HCT116 (cell line): Measurements from ENCODE around the gene IL10RB. TPM values are rescaled to one million over a fixed set of nuclear protein-coding genes. Genes with fewer than 3 reads are reported as not detected.

Experiments used
- ATAC-seq: fragments of 200-7000 bp; cut with Tn5 transposase; 2 replicates; pipeline ENCODE4 v1.9.1; 2020; ENCODE audit warnings: mild to moderate bottlenecking, moderate library complexity
- BruUV-seq: library from RNA; stranded (reverse); fragments of 400-500 nt; replicated peaks from 2 replicates; lab custom pipeline; 2021; lab: Mats Ljungman, UMichigan
- CTCF ChIA-PET: fragments of 300-600 bp; sonication (Branson Sonifier 250); formaldehyde crosslinking; loops from one replicate; lab custom pipeline; 2021; ENCODE audit warnings: antibody characterized with exemption; lab: Charles Lee
- POLR2A ChIA-PET: fragments of 300-600, 350-600 bp; sonication (Branson Sonifier 250); formaldehyde crosslinking; loops from one replicate; lab custom pipeline; 2021; ENCODE audit warnings: antibody characterized with exemption; lab: Charles Lee
- RAD21 ChIA-PET, 2 experiments: fragments of 300-600 bp; sonication (Branson Sonifier 250); formaldehyde crosslinking; loops; one replicate each; lab custom pipeline; 2023; ENCODE audit warnings: low total read pairs in 2 of 2; ENCODE audit not compliant: uncharacterized antibody in 2 of 2, unreplicated experiment in 2 of 2, low non-redundant PET in 1 of 2; lab: Charles Lee
- DNase-seq: peaks from one replicate; pipeline ENCODE4 v3.0.0-alpha.2; 2010; ENCODE audit warnings: low read depth, low spot score
- H2AFZ ChIP-seq: fragments of 200-600 bp; shearing (Covaris generic), sonication (generic); 2 replicates; pipeline ENCODE4 v1.6.1; 2017; ENCODE audit warnings: low read depth, mixed run types, mixed read lengths, antibody characterized with exemption, low read length; ENCODE audit not compliant: poor library complexity, severe bottlenecking
- H3K27ac ChIP-seq: 2 replicates; pipeline ENCODE4 v1.5.1; 2012; ENCODE audit warnings: low read depth, low read length
- H3K27me3 ChIP-seq: fragments of 200-600 bp; sonication (generic); 2 replicates; pipeline ENCODE4 v1.6.1; 2016; ENCODE audit warnings: mixed run types, low read length, mixed read lengths; ENCODE audit not compliant: insufficient read depth
- H3K36me3 ChIP-seq, 2 experiments: fragments of 200-500 bp in 1 of 2; fragments of 200-600 bp in 1 of 2; sonication (Bioruptor generic) in 1 of 2; sonication (generic) in 1 of 2; 2 replicates each; pipeline versions ENCODE4 v1.5.1 to v1.6.1; 2014 to 2016; ENCODE audit warnings: low read length in 2 of 2, inconsistent platforms in 1 of 2, mixed read lengths in 1 of 2, mixed run types in 1 of 2; ENCODE audit not compliant: insufficient read depth in 2 of 2, control insufficient read depth in 1 of 2
- H3K4me1 ChIP-seq, 2 experiments: fragments of 200-600 bp in 1 of 2; sonication (generic) in 1 of 2; 2 replicates each; pipeline versions ENCODE4 v1.5.1 to v1.6.1; 2012 to 2017; ENCODE audit warnings: low read length in 2 of 2, inconsistent platforms in 1 of 2, mild to moderate bottlenecking in 1 of 2, mixed read lengths in 1 of 2, mixed run types in 1 of 2, moderate library complexity in 1 of 2; ENCODE audit not compliant: insufficient read depth in 2 of 2, control insufficient read depth in 1 of 2
- H3K4me2 ChIP-seq: fragments of 200-600 bp; sonication (generic); 2 replicates; pipeline ENCODE4 v1.6.1; 2017; ENCODE audit warnings: mixed run types, low read length, mixed read lengths
- H3K4me3 ChIP-seq, 2 experiments: fragments of 200-600 bp in 1 of 2; sonication (generic) in 1 of 2; replicated peaks in 1 of 2; 2 replicates each; pipeline ENCODE4 v1.5.1; 2011 to 2016; ENCODE audit warnings: low read length in 2 of 2, control low read depth in 1 of 2, low read depth in 1 of 2, mild to moderate bottlenecking in 1 of 2, mixed read lengths in 1 of 2, mixed run types in 1 of 2
- H3K79me2 ChIP-seq: fragments of 200-600 bp; sonication (generic); 2 replicates; pipeline ENCODE4 v1.6.1; 2017; ENCODE audit warnings: mild to moderate bottlenecking, mixed run types, low read length, moderate library complexity, mixed read lengths; ENCODE audit not compliant: insufficient read depth
- H3K9ac ChIP-seq: fragments of 200-600 bp; sonication (generic); 2 replicates; pipeline ENCODE4 v1.6.1; 2016; ENCODE audit warnings: low read length, mixed read lengths
- H3K9me2 ChIP-seq: fragments of 200-600 bp; sonication (generic), shearing (Covaris generic); 2 replicates; pipeline ENCODE4 v1.6.1; 2017; ENCODE audit warnings: mixed run types, mild to moderate bottlenecking, moderate library complexity; ENCODE audit not compliant: insufficient read depth
- H3K9me3 ChIP-seq, 2 experiments: fragments of 200-500 bp in 1 of 2; fragments of 200-600 bp in 1 of 2; sonication (Bioruptor generic) in 1 of 2; sonication (generic) in 1 of 2; 2 replicates each; pipeline ENCODE4 v1.6.1; 2014 to 2017; ENCODE audit warnings: low read length in 2 of 2, mixed read lengths in 2 of 2, inconsistent platforms in 1 of 2, low read depth in 1 of 2, mild to moderate bottlenecking in 1 of 2, mixed run types in 1 of 2, moderate library complexity in 1 of 2; ENCODE audit not compliant: control insufficient read depth in 1 of 2, insufficient read depth in 1 of 2
- H4K20me1 ChIP-seq: fragments of 200-600 bp; sonication (generic), shearing (Covaris generic); 2 replicates; pipeline ENCODE4 v1.6.1; 2017; ENCODE audit warnings: mixed run types, mild to moderate bottlenecking, moderate library complexity; ENCODE audit not compliant: insufficient read depth
- CBX3 ChIP-seq: IDR thresholded peaks from 2 replicates; pipeline ENCODE4 v1.6.1; 2012; ENCODE audit warnings: low read depth
- CTCF ChIP-seq, 3 experiments: fragments of 200-600 bp in 1 of 3; sonication (generic) in 1 of 3; IDR thresholded peaks in 2 of 3; conservative IDR thresholded peaks in 1 of 3; 2 replicates each; pipeline ENCODE4 v1.5.1; 2012 to 2017; ENCODE audit warnings: low read depth in 2 of 3, low read length in 2 of 3, antibody characterized with exemption in 1 of 3, borderline replicate concordance in 1 of 3, control low read depth in 1 of 3, mild to moderate bottlenecking in 1 of 3, mixed read lengths in 1 of 3, mixed run types in 1 of 3, moderate library complexity in 1 of 3; ENCODE audit not compliant: insufficient read depth in 1 of 3
- EGR1 ChIP-seq: IDR thresholded peaks from 2 replicates; pipeline ENCODE4 v1.6.1; 2012; ENCODE audit warnings: low read depth
- ELF1 ChIP-seq: IDR thresholded peaks from 2 replicates; pipeline ENCODE4 v1.6.1; 2012; ENCODE audit warnings: low read depth, borderline replicate concordance
- EZH2 ChIP-seq: fragments of 200-600 bp; sonication (generic); IDR thresholded peaks from 2 replicates; pipeline ENCODE4 v1.6.1; 2017; ENCODE audit warnings: antibody characterized with exemption, mixed run types
- EZH2phosphoT487 ChIP-seq: fragments of 200-600 bp; IDR thresholded peaks from 2 replicates; pipeline ENCODE4 v1.6.1; 2018; ENCODE audit warnings: antibody characterized with exemption, borderline replicate concordance
- JUND ChIP-seq: IDR thresholded peaks from 2 replicates; pipeline ENCODE4 v1.6.1; 2012
- RAD21 ChIP-seq: IDR thresholded peaks from 2 replicates; pipeline ENCODE4 v1.6.1; 2012; ENCODE audit warnings: low read depth, mild to moderate bottlenecking
- REST ChIP-seq: IDR thresholded peaks from 2 replicates; pipeline ENCODE4 v1.6.1; 2012; ENCODE audit warnings: low read depth
- SP1 ChIP-seq: IDR thresholded peaks from 2 replicates; pipeline ENCODE4 v1.6.1; 2012; ENCODE audit warnings: low read depth
- SRF ChIP-seq: IDR thresholded peaks from 2 replicates; pipeline ENCODE4 v1.6.1; 2012; ENCODE audit warnings: low read depth
- TCF7L2 ChIP-seq: IDR thresholded peaks from 2 replicates; pipeline ENCODE4 v1.7.0; 2011; ENCODE audit warnings: borderline replicate concordance, inconsistent platforms; ENCODE audit not compliant: insufficient read depth, insufficient read length; ENCODE audit errors: extremely low read depth
- ZBTB33 ChIP-seq: IDR thresholded peaks from 2 replicates; pipeline ENCODE4 v1.6.1; 2011; ENCODE audit warnings: mild to moderate bottlenecking, low read length, moderate library complexity; ENCODE audit not compliant: insufficient replicate concordance; ENCODE audit errors: extremely low read depth
- ZFX ChIP-seq: fragments of 450-650 bp; IDR thresholded peaks from 2 replicates; pipeline ENCODE4 v1.6.1; 2017
- ZNF274 ChIP-seq: fragments of 200-500 bp; sonication (Bioruptor generic); IDR thresholded peaks from 2 replicates; pipeline ENCODE4 v1.6.1; 2014; ENCODE audit warnings: mild to moderate bottlenecking, low read depth, low read length, inconsistent platforms
- intact Hi-C: fragments of 100-400 bp; cut with micrococcal nuclease; formaldehyde crosslinking; loops from 2 replicates; pipeline ENCODE4 v1.10.0; 2022
- total RNA-seq: library from RNA; stranded (reverse); gene quantifications from one replicate; pipeline ENCODE4 v1.2.1, GENCODE V29; 2021; ENCODE audit not compliant: unreplicated experiment

IL10RB gene
- total RNA-seq, 1 experiment from 2014 or later: 13.7 TPM

GRCh38 chr21:33257094-33257803 is 8.9 kb upstream of the IL10RB start (continued):
- no peak for TF ChIP-seq REST
- no peak for TF ChIP-seq RAD21
- no peak for TF ChIP-seq EZH2
- TF ChIP-seq CBX3: no peak
- no peak for TF ChIP-seq EZH2phosphoT487
- no peak for TF ChIP-seq ZNF274
- no peak for TF ChIP-seq JUND

- H3K4me3 ChIP-seq: no peak overlapping the region
Observed at GRCh38 chr21:33258475-33258874, 7.7 kb upstream of the IL10RB start.

More at GRCh38 chr21:33258475-33258874, 7.7 kb upstream of the IL10RB start:
- Histone ChIP-seq H3K36me3 (peaks cover 5 to 6% of the 10 kb centered on the region in 2 experiments; a peak in 2 of 4 replicates), H2AFZ (no peak overlapping the region), H3K27ac (no peak overlapping the region), H3K9me3 (no peaks in the 10 kb centered on the region), H3K79me2 (no peaks in the 10 kb centered on the region), H3K27me3 (no peaks in the 10 kb centered on the region), H4K20me1 (no peaks in the 10 kb centered on the region), H3K4me2 (no peak overlapping the region), H3K9ac (no peak overlapping the region)
- no TSS peak for BruUV-seq
- POLR2A ChIA-PET: no interaction called here
- DNase-seq (no peak), ATAC-seq (no peak)
- CTCF ChIA-PET: no interaction called here
- intact Hi-C loops: no loop called here
- RAD21 ChIA-PET: no interaction called here
- TF ChIP-seq ELF1 (no peak), RAD21 (no peak), ZNF274 (no peak), SP1 (no peak), CTCF (IDR thresholded peaks at IDR 0.05 in 2 of 3, conservative IDR thresholded peaks at IDR 0.05 in 1 of 3; ENCODE audit: borderline replicate concordance in 1 of 3, insufficient read depth in 1 of 3, low read depth in 2 of 3, low read length in 2 of 3) (no peak), ZFX (no peak), TCF7L2 (no peak), EZH2phosphoT487 (no peak), ZBTB33 (no peak), SRF (no peak), EGR1 (no peak), CBX3 (no peak)
- TF ChIP-seq, all 23 proteins: peak for 0
- Histone ChIP-seq H3K9me2 (no peaks in the 10 kb centered on the region), H3K4me1 (no peaks in the 10 kb centered on the region)
